ENCODE data around the gene RETREG2.
A peak's percentile ranks its signal among the peaks of the same experiment; 100 is the strongest.

RETREG2 gene

DNA sequence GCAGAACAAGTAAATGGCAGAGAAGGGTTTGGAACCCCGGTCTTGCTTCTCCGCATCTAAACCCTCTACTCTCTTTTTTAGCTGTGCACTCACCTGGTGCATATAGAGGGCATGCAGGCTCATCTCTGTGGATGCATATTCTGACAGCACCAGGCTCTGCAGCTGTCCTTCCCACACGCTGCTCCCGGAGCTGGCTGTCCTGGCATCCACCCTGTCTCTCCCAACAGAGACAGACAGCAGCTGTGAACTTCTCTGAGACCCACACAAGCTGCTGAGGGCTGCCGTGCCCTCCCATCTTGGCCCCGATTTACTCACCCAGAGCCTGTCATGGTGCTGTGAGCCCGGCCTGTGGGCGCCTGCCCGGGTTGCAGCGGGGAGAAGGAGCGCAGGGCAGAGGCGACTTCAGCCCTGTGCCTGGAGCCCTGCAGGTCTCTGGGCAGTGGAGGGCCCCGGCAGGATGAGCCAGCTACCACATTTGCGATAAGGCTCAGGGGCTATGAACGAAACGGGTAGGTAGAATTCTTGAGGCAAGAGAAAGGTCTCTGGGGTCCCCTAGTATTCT is 44.0 kb downstream of the RETREG2 start:
- peaks cover 25 to 27% of the 10 kb centered on the region in 2 donors for H3K4me1 ChIP-seq (ENCODE audit: control insufficient read depth in 2 of 2, insufficient read depth in 2 of 2, low read length in 2 of 2)
- H3K27me3 ChIP-seq (ENCODE audit: control insufficient read depth in 2 of 2, insufficient read depth in 2 of 2, low read length in 2 of 2), result no peaks in the 10 kb centered on the region
- H3K27ac ChIP-seq (ENCODE audit: low read depth in 2 of 2, low read length in 2 of 2), result no peak overlapping the region
- H3K36me3 ChIP-seq (ENCODE audit: control insufficient read depth in 2 of 2, insufficient read depth in 2 of 2, low read length in 2 of 2), result peaks cover 54 to 63% of the 10 kb centered on the region in 2 donors
- H3K4me3 ChIP-seq (ENCODE audit: low read length in 2 of 2), result no peak overlapping the region
- no peaks in the 10 kb centered on the region for H3K9me3 ChIP-seq (ENCODE audit: control insufficient read depth in 2 of 2, low read length in 2 of 2)
- H3K9ac ChIP-seq (ENCODE audit: low read depth in 1 of 2, low read length in 2 of 2), result no peak overlapping the region

DNA sequence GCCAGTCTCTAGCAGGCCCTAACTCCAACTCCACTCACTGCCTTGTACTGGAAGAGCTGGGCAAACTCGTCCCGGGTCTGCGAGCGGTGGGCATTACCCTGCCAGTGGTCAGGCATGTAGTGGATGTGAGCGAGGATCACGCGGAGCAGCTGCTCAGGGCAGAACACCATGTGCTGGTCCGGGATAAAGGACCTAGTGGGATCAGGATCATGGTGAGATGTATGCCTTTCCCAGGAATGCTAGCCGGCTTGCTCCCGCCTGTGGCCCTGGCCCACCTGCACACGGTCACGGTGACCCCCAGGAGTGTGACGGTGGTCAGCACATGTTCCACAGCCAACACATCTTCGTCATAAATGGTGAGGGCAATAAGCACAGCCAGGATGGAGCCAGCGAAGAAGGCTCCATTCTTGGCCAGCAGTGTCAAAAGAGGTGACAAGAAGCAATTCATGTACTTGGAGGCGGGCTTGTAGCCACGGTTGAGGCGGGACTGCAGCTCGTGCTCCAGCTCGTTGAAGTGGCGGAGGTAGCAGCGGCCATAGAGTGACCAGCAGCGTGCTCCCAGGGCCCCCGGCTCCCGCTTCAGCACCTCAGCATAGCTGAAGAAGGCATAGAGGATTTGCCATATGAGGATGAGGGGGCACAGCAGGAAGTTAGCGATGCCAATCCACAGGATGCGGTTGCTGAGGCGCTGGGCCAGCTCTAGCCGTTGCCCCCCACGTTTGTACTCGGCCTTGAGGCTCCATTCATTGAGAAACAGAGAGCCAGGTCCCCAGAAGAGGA is 45.9 kb downstream of the RETREG2 start:
- H3K9me3 ChIP-seq (ENCODE audit: control insufficient read depth in 2 of 2, low read length in 2 of 2), result no peaks in the 10 kb centered on the region
- H3K27ac ChIP-seq (ENCODE audit: low read depth in 2 of 2, low read length in 2 of 2), result no peak overlapping the region
- peaks cover 21% of the 10 kb centered on the region in 2 donors for H3K4me1 ChIP-seq (ENCODE audit: control insufficient read depth in 2 of 2, insufficient read depth in 2 of 2, low read length in 2 of 2)
- no peaks in the 10 kb centered on the region for H3K27me3 ChIP-seq (ENCODE audit: control insufficient read depth in 2 of 2, insufficient read depth in 2 of 2, low read length in 2 of 2)
- no peak overlapping the region for H3K4me3 ChIP-seq (ENCODE audit: low read length in 2 of 2)
- peaks cover 54 to 65% of the 10 kb centered on the region in 2 donors for H3K36me3 ChIP-seq (ENCODE audit: control insufficient read depth in 2 of 2, insufficient read depth in 2 of 2, low read length in 2 of 2)
- no peak overlapping the region for H3K9ac ChIP-seq (ENCODE audit: low read depth in 1 of 2, low read length in 2 of 2)

DNA sequence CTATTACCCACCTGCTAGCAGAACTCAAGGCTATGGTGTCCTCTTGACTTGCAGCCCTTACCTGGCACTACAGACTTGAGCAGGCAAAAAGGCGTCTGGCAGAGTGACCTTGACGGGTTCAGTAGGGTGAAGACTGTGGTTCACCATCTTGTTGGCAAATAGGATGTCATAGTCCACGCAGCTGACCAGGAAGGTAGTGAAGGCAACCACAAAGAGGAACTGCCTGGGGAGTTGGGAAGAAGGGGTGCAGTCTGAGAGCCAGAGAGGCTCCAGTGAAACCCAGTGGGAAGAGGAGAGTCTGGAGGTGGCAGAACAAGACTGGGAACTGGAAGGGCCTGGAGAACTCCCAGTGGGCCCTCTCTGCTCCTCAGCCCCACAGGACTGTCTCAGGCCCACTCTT is 47.3 kb downstream of the RETREG2 start:
- no peak overlapping the region for H3K4me3 ChIP-seq (ENCODE audit: low read length in 2 of 2)
- H3K27ac ChIP-seq (ENCODE audit: low read depth in 2 of 2, low read length in 2 of 2), result no peak overlapping the region
- H3K27me3 ChIP-seq (ENCODE audit: control insufficient read depth in 2 of 2, insufficient read depth in 2 of 2, low read length in 2 of 2), result no peaks in the 10 kb centered on the region
- no peaks in the 10 kb centered on the region for H3K9me3 ChIP-seq (ENCODE audit: control insufficient read depth in 2 of 2, low read length in 2 of 2)
- peaks cover 51 to 55% of the 10 kb centered on the region in 2 donors for H3K36me3 ChIP-seq (ENCODE audit: control insufficient read depth in 2 of 2, insufficient read depth in 2 of 2, low read length in 2 of 2)
- H3K4me1 ChIP-seq (ENCODE audit: control insufficient read depth in 2 of 2, insufficient read depth in 2 of 2, low read length in 2 of 2), result peaks cover 17 to 18% of the 10 kb centered on the region in 2 donors
- H3K9ac ChIP-seq (ENCODE audit: low read depth in 1 of 2, low read length in 2 of 2), result no peak overlapping the region

GRCh38 chr2:219228041-219228910 is 50.2 kb downstream of the RETREG2 start:
- Histone ChIP-seq H3K9me3 (ENCODE audit: control insufficient read depth in 2 of 2, low read length in 2 of 2) (no peaks in the 10 kb centered on the region), H3K36me3 (ENCODE audit: control insufficient read depth in 2 of 2, insufficient read depth in 2 of 2, low read length in 2 of 2) (peaks cover 39 to 50% of the 10 kb centered on the region in 2 donors)

GRCh38 chr2:219228911-219229304 is 50.8 kb downstream of the RETREG2 start:
- Histone ChIP-seq H3K27me3 (ENCODE audit: control insufficient read depth in 2 of 2, insufficient read depth in 2 of 2, low read length in 2 of 2) (no peaks in the 10 kb centered on the region), H3K9me3 (ENCODE audit: control insufficient read depth in 2 of 2, low read length in 2 of 2) (no peaks in the 10 kb centered on the region), H3K36me3 (ENCODE audit: control insufficient read depth in 2 of 2, insufficient read depth in 2 of 2, low read length in 2 of 2) (peaks cover 39 to 50% of the 10 kb centered on the region in 2 donors), H3K9ac (ENCODE audit: low read depth in 1 of 2, low read length in 2 of 2) (peak overlapping the region; percentile 93 to 95), H3K4me3 (ENCODE audit: low read length in 2 of 2) (peak overlapping the region; percentile 87 to 99), H3K27ac (ENCODE audit: low read depth in 2 of 2, low read length in 2 of 2) (peak overlapping the region; percentile 92 to 96), H3K4me1 (ENCODE audit: control insufficient read depth in 2 of 2, insufficient read depth in 2 of 2, low read length in 2 of 2) (peaks cover 18 to 25% of the 10 kb centered on the region in 2 donors)

More at GRCh38 chr2:219228041-219228910, 50.2 kb downstream of the RETREG2 start:
- Histone ChIP-seq H3K9ac (ENCODE audit: low read depth in 1 of 2, low read length in 2 of 2) (peak overlapping the region; percentile 93 to 95), H3K27ac (ENCODE audit: low read depth in 2 of 2, low read length in 2 of 2) (peak overlapping the region in 1 of 2 donors; percentile 92), H3K27me3 (ENCODE audit: control insufficient read depth in 2 of 2, insufficient read depth in 2 of 2, low read length in 2 of 2) (no peaks in the 10 kb centered on the region), H3K4me1 (ENCODE audit: control insufficient read depth in 2 of 2, insufficient read depth in 2 of 2, low read length in 2 of 2) (peaks cover 18 to 25% of the 10 kb centered on the region in 2 donors), H3K4me3 (ENCODE audit: low read length in 2 of 2) (peak overlapping the region; percentile 87 to 99)

- no peaks in the 10 kb centered on the region for H3K9me3 ChIP-seq (ENCODE audit: control insufficient read depth in 2 of 2, low read length in 2 of 2)
- no peaks in the 10 kb centered on the region for H3K27me3 ChIP-seq (ENCODE audit: control insufficient read depth in 2 of 2, insufficient read depth in 2 of 2, low read length in 2 of 2)
- H3K36me3 ChIP-seq (ENCODE audit: control insufficient read depth in 2 of 2, insufficient read depth in 2 of 2, low read length in 2 of 2), result peaks cover 39 to 50% of the 10 kb centered on the region in 2 donors
- peaks cover 18 to 25% of the 10 kb centered on the region in 2 donors for H3K4me1 ChIP-seq (ENCODE audit: control insufficient read depth in 2 of 2, insufficient read depth in 2 of 2, low read length in 2 of 2)
- peak within 1 kb of the TSS; percentile 87 to 99 for H3K4me3 ChIP-seq (ENCODE audit: low read length in 2 of 2)
- peak within 1 kb of the TSS; percentile 92 to 96 for H3K27ac ChIP-seq (ENCODE audit: low read depth in 2 of 2, low read length in 2 of 2)
- H3K9ac ChIP-seq (ENCODE audit: low read depth in 1 of 2, low read length in 2 of 2), result peak within 1 kb of the TSS; percentile 93 to 95
These were observed 51.4 kb downstream of the RETREG2 start, which contains the start of the genes ANKZF1 and ATG9A for GRCh38 chr2:219229305-219230058. Gene ANKZF1 (plus strand): TSS chr2:219229806. CDS start chr2:219230258, 452 bp downstream. Gene ATG9A (minus strand): TSS chr2:219229636. CDS start chr2:219228024, 1,612 bp downstream.

GRCh38 chr2:219230059-219230540 is 52.0 kb downstream of the RETREG2 start:
- H3K27me3 ChIP-seq (ENCODE audit: control insufficient read depth in 2 of 2, insufficient read depth in 2 of 2, low read length in 2 of 2), result no peaks in the 10 kb centered on the region
- H3K9ac ChIP-seq (ENCODE audit: low read depth in 1 of 2, low read length in 2 of 2), result peak overlapping the region; percentile 73 to 92
- H3K4me1 ChIP-seq (ENCODE audit: control insufficient read depth in 2 of 2, insufficient read depth in 2 of 2, low read length in 2 of 2), result peaks cover 18 to 25% of the 10 kb centered on the region in 2 donors
- peak overlapping the region; percentile 91 to 92 for H3K27ac ChIP-seq (ENCODE audit: low read depth in 2 of 2, low read length in 2 of 2)
- peaks cover 39 to 50% of the 10 kb centered on the region in 2 donors for H3K36me3 ChIP-seq (ENCODE audit: control insufficient read depth in 2 of 2, insufficient read depth in 2 of 2, low read length in 2 of 2)
- no peaks in the 10 kb centered on the region for H3K9me3 ChIP-seq (ENCODE audit: control insufficient read depth in 2 of 2, low read length in 2 of 2)
- peak overlapping the region; percentile 87 to 99 for H3K4me3 ChIP-seq (ENCODE audit: low read length in 2 of 2)

GRCh38 chr2:219234331-219234730 is 56.3 kb downstream of the RETREG2 start:
- Histone ChIP-seq H3K4me3 (ENCODE audit: low read length in 2 of 2) (no peak overlapping the region), H3K27me3 (ENCODE audit: control insufficient read depth in 2 of 2, insufficient read depth in 2 of 2, low read length in 2 of 2) (no peaks in the 10 kb centered on the region), H3K4me1 (ENCODE audit: control insufficient read depth in 2 of 2, insufficient read depth in 2 of 2, low read length in 2 of 2) (peaks cover 6 to 12% of the 10 kb centered on the region in 2 donors), H3K9ac (ENCODE audit: low read depth in 1 of 2, low read length in 2 of 2) (no peak overlapping the region), H3K27ac (ENCODE audit: low read depth in 2 of 2, low read length in 2 of 2) (no peak overlapping the region), H3K36me3 (ENCODE audit: control insufficient read depth in 2 of 2, insufficient read depth in 2 of 2, low read length in 2 of 2) (peaks cover 60 to 70% of the 10 kb centered on the region in 2 donors), H3K9me3 (ENCODE audit: control insufficient read depth in 2 of 2, low read length in 2 of 2) (no peaks in the 10 kb centered on the region)
